Left ventricle myocardium inferior (tissue), 1 donor: ENCODE results near the gene OR2M2. TPM values are rescaled to one million over a fixed set of nuclear protein-coding genes. Genes with fewer than 3 reads are reported as not detected.

ENCODE experiments used
- DNase-seq: peaks from one replicate; pipeline ENCODE4 v3.0.0-alpha.2; 2020
- H3K27ac ChIP-seq: fragments of 200-600 bp; replicated peaks from 2 replicates; pipeline ENCODE4 v1.8.0; 2021
- H3K27me3 ChIP-seq: fragments of 200-600 bp; 2 replicates; pipeline ENCODE4 v1.8.0; 2021; ENCODE audit warnings: low read depth
- H3K36me3 ChIP-seq: fragments of 200-600 bp; 2 replicates; pipeline ENCODE4 v1.8.0; 2021
- H3K4me1 ChIP-seq: fragments of 200-600 bp; 2 replicates; pipeline ENCODE4 v1.8.0; 2021
- H3K4me3 ChIP-seq: fragments of 200-600 bp; 2 replicates; pipeline ENCODE4 v1.8.0; 2021; ENCODE audit warnings: mild to moderate bottlenecking, moderate library complexity
- H3K9me3 ChIP-seq: fragments of 200-600 bp; replicated peaks from 2 replicates; pipeline ENCODE4 v1.8.0; 2021
- CTCF ChIP-seq: fragments of 200-600 bp; IDR thresholded peaks from 2 replicates; pipeline ENCODE4 v1.8.0; 2021; ENCODE audit warnings: antibody characterized with exemption, mild to moderate bottlenecking, borderline replicate concordance
- intact Hi-C: fragments of 100-400 bp; cut with micrococcal nuclease; formaldehyde crosslinking; loops from one replicate; pipeline ENCODE4 v1.11.0; 2022
- total RNA-seq: library from RNA; stranded (reverse); fragmentation: NEBNext Ultra II Directional; extraction: Animal tissue kit (Norgen Biotek cat#: 25700); gene quantifications from one replicate; pipeline ENCODE4 v1.2.1, GENCODE V29; 2021
- donor health status: DM: no; HTN: yes; CAD: no; lungs with severe emphysema.

OR2M2 gene
- total RNA-seq, 1 donor from 2014 or later, result not detected

- peaks cover 25% of the 10 kb centered on the region for H3K9me3 ChIP-seq
- intact Hi-C loops, result no loop called here
- no peak for TF ChIP-seq CTCF
- H3K4me3 ChIP-seq, result no peak within 1 kb of the TSS
- H3K27me3 ChIP-seq, result no peaks in the 10 kb centered on the region
- no peaks in the 10 kb centered on the region for H3K4me1 ChIP-seq
- H3K27ac ChIP-seq, result no peak within 1 kb of the TSS
- no peaks in the 10 kb centered on the region for H3K36me3 ChIP-seq
- DNase-seq, result no peak
Measured at GRCh38 chr1:248144513-248145198, 30.0 kb upstream of the OR2M2 start, which contains the start of gene OR2M5. Gene OR2M5, plus strand, starts transcription at chr1:248145148. Its CDS starts 0 bp downstream, at chr1:248145148.

- intact Hi-C loops, result no loop called here
- no peak for DNase-seq
- Histone ChIP-seq H3K4me3 (no peak overlapping the region), H3K27ac (no peak overlapping the region), H3K9me3 (peaks cover 15% of the 10 kb centered on the region), H3K27me3 (no peaks in the 10 kb centered on the region), H3K4me1 (no peaks in the 10 kb centered on the region), H3K36me3 (no peaks in the 10 kb centered on the region)
- TF ChIP-seq CTCF, result no peak
Measured at GRCh38 chr1:248152056-248152827, 22.4 kb upstream of the OR2M2 start.

GRCh38 chr1:248155927-248156326 is 18.7 kb upstream of the OR2M2 start:
- H3K4me1 ChIP-seq, result no peaks in the 10 kb centered on the region
- intact Hi-C loops, result no loop called here
- DNase-seq, result no peak
- H3K36me3 ChIP-seq, result no peaks in the 10 kb centered on the region
- TF ChIP-seq CTCF, result no peak
- no peak overlapping the region for H3K27ac ChIP-seq
- H3K27me3 ChIP-seq, result no peaks in the 10 kb centered on the region
- H3K4me3 ChIP-seq, result no peak overlapping the region
- no peaks in the 10 kb centered on the region for H3K9me3 ChIP-seq

DNA sequence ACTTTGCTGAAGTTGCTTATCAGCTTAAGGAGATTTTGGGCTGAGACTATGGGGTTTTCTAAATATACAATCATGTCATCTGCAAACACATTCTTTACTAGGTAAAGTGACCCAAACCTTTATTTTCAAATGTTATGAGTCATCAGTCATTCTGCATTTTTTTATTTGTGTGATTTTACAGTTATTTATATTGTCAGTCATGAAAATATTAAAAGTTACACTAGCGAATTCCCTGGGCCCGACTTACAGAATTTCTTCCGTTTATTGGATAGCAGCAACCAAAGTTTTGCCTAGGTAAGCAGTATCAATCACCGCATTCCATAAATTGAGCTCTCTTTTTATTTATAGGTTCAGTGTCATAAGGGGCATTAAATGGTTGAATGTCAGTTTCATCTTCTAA is 15.9 kb upstream of the OR2M2 start:
- H3K27me3 ChIP-seq, result no peaks in the 10 kb centered on the region
- H3K4me1 ChIP-seq, result no peaks in the 10 kb centered on the region
- no peak for DNase-seq
- H3K27ac ChIP-seq, result no peak overlapping the region
- no peaks in the 10 kb centered on the region for H3K9me3 ChIP-seq
- intact Hi-C loops, result no loop called here
- no peaks in the 10 kb centered on the region for H3K36me3 ChIP-seq
- H3K4me3 ChIP-seq, result no peak overlapping the region
- TF ChIP-seq CTCF, result no peak

DNA sequence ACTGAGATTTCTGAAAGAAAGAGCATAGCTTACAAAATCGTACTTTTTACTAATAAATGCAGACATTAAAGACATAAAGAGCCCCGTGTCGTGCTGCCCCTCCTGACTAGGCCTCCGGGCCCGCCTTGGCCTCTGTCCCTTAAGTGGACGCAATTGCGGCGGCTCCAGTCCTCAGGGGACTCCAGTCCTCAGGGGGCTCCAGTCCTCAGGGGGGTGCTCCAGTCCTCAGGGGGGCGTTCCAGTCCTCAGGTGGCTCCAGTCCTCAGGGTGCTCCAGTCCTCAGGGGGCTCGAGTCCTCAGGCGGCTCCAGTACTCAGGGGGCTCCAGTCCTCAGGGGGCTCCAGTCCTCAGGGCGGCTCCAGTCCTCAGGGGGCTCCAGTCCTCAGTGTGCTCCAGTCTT is 10.6 kb upstream of the OR2M2 start:
- H3K9me3 ChIP-seq, result peaks cover 9% of the 10 kb centered on the region
- H3K27me3 ChIP-seq, result no peaks in the 10 kb centered on the region
- H3K27ac ChIP-seq, result no peak overlapping the region
- TF ChIP-seq CTCF, result no peak
- H3K4me3 ChIP-seq, result no peak overlapping the region
- H3K4me1 ChIP-seq, result no peaks in the 10 kb centered on the region
- intact Hi-C loops, result no loop called here
- no peak for DNase-seq
- H3K36me3 ChIP-seq, result no peaks in the 10 kb centered on the region
